ENCODE data around the gene ANKS1A.
A peak's percentile ranks its signal among the peaks of the same experiment; 100 is the strongest.

ANKS1A gene

DNA sequence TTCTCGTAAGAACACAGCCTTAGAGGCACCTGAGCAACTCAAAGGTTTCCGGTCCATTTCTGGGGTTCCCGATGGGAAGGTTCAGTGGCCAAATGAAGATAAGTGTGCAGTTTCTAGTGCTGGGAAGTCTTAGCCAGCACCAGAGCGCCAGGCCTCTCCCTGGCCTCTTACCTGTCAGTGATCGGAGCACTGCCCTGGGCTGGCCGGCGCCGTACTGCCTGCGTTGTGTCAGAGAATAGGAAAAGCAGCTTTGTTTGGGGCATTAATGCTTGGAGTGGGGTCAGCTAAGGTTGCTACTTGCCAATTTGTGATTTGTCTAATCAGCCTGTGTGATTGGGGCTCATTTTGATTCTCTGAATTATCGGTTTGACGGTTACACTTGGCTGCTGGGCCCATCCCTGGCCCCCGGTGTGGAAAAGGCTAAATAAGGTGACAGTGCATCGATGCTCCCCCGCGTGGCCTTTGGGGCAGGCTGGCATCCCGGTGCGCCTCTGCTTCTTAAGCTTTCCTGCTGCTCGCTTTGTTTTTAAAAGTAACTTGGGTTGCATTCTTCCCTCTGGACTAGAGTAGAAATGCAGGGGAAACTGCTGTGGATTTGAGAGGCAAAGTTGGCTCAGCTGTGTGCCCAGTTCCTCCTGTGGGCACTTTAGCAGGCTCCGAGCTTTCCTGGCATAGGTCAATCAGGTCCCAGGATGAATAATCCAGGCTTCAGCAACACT lies 200.3 kb downstream of the ANKS1A start:
- DNase-seq (ENCODE audit: low read depth) = no peak
- TF ChIP-seq, protein P1, sequence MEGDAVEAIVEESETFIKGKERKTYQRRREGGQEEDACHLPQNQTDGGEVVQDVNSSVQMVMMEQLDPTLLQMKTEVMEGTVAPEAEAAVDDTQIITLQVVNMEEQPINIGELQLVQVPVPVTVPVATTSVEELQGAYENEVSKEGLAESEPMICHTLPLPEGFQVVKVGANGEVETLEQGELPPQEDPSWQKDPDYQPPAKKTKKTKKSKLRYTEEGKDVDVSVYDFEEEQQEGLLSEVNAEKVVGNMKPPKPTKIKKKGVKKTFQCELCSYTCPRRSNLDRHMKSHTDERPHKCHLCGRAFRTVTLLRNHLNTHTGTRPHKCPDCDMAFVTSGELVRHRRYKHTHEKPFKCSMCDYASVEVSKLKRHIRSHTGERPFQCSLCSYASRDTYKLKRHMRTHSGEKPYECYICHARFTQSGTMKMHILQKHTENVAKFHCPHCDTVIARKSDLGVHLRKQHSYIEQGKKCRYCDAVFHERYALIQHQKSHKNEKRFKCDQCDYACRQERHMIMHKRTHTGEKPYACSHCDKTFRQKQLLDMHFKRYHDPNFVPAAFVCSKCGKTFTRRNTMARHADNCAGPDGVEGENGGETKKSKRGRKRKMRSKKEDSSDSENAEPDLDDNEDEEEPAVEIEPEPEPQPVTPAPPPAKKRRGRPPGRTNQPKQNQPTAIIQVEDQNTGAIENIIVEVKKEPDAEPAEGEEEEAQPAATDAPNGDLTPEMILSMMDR (conservative IDR thresholded peaks at IDR 0.05; ENCODE audit: low read depth, low read length) = no peak
- no peak overlapping the region for H3K4me3 ChIP-seq (ENCODE audit: low read depth, low read length)

DNA sequence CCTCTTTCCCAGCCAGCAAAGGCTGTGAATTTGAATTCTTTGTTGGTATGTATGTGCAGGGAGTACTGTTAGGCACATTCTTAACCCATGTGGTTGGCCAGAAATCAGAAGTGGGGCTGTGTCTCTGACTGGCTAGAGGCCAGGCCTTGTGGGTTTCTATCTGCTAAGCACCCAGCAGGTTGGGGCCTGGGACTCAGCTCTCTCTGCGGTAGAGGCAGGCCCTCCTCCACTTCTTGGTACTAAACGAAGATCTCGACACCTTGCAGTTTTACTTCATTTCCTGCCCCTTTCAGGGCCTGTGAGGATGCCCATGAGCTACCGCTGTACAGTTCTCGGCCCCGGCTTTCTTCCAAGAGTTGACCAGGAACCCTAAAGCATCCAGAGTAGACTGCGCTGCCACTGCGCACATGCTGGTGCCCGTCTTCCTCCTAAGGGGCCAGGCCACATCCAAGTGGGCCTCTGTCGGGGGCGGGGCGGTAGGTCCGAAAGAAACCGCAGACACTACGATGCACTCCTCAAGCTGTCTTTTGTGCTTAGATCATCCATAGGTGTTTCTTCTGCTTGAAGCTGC lies 201.0 kb downstream of the ANKS1A start:
- TF ChIP-seq, protein P1 (conservative IDR thresholded peaks at IDR 0.05; ENCODE audit: low read depth, low read length) = no peak
- no peak overlapping the region for H3K4me3 ChIP-seq (ENCODE audit: low read depth, low read length)
- peak; percentile 95 for DNase-seq (ENCODE audit: low read depth)

DNA sequence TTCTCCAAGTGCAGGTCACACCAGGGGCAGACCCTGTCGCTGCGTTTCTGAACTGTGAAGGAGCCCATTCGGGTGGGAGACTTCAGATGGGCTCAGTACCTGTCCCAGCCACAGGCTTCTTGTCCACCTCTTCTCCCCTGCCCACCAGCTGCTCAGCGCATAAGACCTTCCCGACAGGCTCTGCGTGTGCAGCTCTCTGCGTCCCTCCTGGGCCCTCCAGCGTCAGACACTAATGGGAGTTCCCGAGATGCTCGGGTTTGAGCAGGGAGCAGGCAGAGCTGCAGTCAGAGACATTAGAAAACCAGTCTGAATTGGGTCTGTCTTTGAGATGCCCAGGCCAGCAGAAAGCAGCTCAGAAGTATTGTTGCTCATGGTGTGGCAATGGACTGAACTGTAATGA lies 201.7 kb downstream of the ANKS1A start:
- no peak for DNase-seq (ENCODE audit: low read depth)
- H3K4me3 ChIP-seq (ENCODE audit: low read depth, low read length) = no peak overlapping the region
- TF ChIP-seq, protein P1 (conservative IDR thresholded peaks at IDR 0.05; ENCODE audit: low read depth, low read length) = no peak

DNA sequence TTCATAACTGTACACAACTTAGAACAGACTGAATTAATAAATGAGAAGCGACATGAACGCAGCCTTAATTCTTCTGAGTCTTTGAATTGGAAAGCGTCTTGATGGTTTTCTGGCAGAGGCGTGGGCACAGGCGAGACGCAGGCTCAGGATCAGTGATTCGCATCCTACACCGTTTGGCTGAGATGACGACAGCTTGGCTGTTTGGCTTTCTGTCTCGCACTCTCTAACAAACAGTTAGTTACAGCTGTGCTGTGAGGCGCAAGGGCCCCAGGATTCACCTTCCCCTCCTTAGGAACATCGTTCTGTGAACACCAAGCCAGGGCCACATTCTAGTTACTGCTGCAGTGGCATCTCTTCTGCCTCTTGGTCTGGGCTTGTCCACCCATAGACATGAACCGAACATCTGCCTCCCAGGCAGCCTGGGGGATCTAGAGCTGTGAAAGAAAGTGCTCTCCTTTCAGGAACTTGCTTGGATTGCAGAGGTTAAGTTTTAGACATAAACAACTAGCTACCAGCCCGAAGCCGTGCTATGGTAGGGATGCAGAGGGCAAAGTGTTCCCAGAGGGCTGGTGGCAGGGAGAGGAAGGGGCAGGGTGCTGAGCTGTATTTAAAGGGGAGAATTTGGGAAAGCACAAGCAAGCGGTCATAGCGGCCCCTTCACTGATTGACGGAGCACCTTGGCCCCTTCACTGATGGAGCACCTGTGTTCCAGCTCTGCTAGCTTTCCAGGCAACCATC lies 202.5 kb downstream of the ANKS1A start:
- TF ChIP-seq, protein P1 (conservative IDR thresholded peaks at IDR 0.05; ENCODE audit: low read depth, low read length) = no peak
- no peak overlapping the region for H3K4me3 ChIP-seq (ENCODE audit: low read depth, low read length)
- DNase-seq (ENCODE audit: low read depth) = no peak

DNA sequence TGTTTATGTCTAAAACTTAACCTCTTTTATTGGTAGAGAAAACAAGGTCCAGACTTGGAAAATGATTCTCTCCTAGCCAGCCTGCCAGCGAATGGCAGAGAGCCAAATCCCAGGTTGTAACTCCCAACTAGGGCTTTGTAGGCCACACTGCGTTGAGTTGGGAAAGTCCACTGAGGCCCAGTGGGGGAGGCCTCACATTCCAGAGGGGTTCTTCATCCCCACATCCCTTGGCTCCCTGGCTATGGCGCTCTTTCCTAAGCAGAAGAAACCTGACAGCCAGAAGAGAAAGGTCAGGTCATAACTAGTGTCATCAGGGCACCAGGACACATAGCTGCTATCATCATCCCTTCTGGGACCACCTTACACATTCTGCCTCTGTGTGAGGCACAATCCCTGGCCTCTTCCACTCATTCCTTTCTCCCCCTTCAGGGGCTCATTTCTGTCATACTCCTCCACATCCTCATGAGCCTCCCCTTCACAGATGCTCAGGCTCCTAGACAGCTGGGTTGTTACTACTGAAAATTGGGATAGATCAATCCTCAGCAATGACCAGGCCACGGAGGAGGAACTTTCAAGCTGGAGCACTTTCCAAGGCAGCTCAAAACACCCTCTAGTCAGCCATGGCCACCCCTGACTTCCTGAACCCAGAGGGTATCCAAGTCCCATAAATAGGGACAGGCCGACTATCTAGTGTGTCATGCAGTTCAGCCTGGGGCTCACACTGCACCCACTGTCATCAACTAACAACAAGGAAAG lies 203.5 kb downstream of the ANKS1A start:
- TF ChIP-seq, protein P1 (conservative IDR thresholded peaks at IDR 0.05; ENCODE audit: low read depth, low read length) = no peak
- no peak overlapping the region for H3K4me3 ChIP-seq (ENCODE audit: low read depth, low read length)
- peak; percentile 61 for DNase-seq (ENCODE audit: low read depth)

DNA sequence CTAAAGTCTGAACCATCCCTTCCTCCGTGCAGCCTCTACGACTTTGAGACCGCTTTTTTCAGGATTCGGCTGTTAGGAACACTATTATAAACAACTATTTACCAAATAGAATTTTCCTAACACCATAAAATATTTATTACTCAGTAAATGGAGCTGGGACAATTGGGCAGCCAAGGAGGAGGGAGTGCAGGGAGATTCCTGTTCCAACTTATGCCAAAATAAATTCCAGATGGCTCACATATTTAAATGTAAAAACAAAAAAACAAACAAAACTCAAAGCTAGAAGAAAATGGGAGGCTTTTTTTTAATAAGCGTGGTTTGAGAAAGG lies 204.0 kb downstream of the ANKS1A start:
- TF ChIP-seq, protein P1 (conservative IDR thresholded peaks at IDR 0.05; ENCODE audit: low read depth, low read length) = no peak
- no peak for DNase-seq (ENCODE audit: low read depth)
- H3K4me3 ChIP-seq (ENCODE audit: low read depth, low read length) = no peak overlapping the region

All from choroid plexus epithelial cell (primary cell).